Coronary artery (tissue), 2 donors: ENCODE data around the gene CGREF1.

Source experiments
- DNase-seq: peaks from one replicate; pipeline ENCODE4 v3.0.0-alpha.2; 2017; ENCODE audit warnings: low spot score
- H3K27ac ChIP-seq, 2 donors: fragments of 200-600 bp; sonication (generic); one replicate each; pipeline ENCODE4 v1.5.1; 2016 to 2019
- H3K4me3 ChIP-seq: fragments of 200-600 bp; sonication (generic); 2 replicates; pipeline ENCODE4 v1.5.1; 2016; ENCODE audit warnings: mild to moderate bottlenecking, moderate library complexity
- TF ChIP-seq, protein P1 (sequence below): fragments of 200-600 bp; sonication (generic); IDR thresholded peaks from one replicate; pipeline ENCODE4 v1.5.1; 2019; ENCODE audit warnings: antibody characterized with exemption

CGREF1 gene

DNA sequence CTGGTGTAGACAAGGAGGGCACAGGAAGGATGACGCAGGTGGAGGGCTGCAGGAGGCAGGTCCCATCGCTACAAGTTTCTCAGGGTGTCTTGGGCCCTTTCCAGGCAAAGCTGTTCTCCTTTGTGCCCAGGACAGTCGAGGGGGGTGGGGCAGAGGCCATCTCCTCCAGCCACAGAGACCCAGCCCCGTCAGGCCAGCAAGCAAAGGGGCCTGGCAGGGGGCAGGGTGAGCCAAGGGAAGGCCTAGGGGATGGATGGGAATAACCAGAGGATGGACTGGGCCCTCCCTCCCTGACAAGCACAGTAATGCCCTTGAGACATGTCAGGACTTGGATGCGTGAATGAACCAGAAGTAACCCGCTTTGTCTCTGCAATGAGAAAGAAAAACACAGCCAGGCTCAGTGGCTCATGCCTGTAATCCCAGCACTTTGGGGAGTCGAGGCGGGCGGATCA is 36.2 kb upstream of the CGREF1 start:
- DNase-seq = no peak
- TF ChIP-seq, protein P1, sequence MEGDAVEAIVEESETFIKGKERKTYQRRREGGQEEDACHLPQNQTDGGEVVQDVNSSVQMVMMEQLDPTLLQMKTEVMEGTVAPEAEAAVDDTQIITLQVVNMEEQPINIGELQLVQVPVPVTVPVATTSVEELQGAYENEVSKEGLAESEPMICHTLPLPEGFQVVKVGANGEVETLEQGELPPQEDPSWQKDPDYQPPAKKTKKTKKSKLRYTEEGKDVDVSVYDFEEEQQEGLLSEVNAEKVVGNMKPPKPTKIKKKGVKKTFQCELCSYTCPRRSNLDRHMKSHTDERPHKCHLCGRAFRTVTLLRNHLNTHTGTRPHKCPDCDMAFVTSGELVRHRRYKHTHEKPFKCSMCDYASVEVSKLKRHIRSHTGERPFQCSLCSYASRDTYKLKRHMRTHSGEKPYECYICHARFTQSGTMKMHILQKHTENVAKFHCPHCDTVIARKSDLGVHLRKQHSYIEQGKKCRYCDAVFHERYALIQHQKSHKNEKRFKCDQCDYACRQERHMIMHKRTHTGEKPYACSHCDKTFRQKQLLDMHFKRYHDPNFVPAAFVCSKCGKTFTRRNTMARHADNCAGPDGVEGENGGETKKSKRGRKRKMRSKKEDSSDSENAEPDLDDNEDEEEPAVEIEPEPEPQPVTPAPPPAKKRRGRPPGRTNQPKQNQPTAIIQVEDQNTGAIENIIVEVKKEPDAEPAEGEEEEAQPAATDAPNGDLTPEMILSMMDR = no peak
- Histone ChIP-seq H3K4me3 (no peak overlapping the region), H3K27ac (no peak overlapping the region)

DNA sequence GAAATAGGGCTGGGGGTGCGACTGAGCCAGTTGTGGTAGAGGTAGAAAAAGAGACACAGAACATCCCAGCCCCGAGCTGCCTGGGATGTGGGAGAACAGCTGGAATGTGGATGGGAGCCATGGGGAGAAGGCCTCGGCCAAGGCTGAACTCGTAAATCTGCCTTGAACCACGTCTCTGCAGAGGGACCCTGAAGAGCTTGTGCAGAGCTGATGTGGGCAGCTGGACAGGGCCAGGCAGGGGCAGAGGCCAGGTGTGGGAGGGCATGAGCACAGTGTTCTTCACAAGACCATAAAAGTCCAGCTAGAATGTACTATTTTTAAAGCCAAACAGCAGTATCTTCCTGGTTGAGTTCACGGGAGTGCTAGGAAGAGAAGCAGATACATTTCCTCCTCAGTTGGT is 35.6 kb upstream of the CGREF1 start:
- Histone ChIP-seq H3K4me3 (no peak overlapping the region), H3K27ac (no peak overlapping the region)
- TF ChIP-seq, protein P1 = no peak
- DNase-seq = no peak

DNA sequence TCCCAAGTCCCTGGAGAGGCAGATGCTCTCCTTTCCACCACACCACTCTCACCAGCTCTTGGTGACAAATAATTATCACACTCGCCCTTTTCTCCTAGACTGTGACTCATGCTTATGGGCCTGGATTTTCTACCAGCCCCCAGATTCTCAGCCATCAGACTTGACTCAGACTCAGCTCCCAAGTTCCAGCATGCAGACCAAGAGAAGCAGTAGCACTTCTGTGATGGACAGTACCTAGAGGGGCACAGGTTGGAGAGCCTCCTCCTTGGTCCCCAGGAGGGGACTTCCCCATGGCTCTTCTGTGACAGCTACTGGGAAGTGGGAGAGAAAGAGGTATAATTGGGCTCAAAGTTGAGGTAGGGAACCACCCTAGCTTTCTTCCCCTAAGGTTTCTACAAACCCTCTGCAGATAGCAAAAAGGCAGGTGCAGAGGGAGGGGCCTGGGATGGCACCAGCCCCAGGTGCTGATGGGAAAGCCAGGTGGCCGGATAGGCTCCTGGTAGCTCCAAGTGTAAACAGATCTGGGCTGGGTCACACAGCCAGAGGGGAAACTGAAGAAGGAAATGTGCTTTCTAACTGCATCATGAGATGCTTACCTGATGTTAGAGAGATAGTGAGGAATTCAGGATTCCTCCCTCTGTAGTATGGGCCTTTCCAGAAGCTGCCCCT is 34.0 kb upstream of the CGREF1 start:
- no peak overlapping the region for H3K27ac ChIP-seq
- DNase-seq = no peak
- TF ChIP-seq, protein P1 = no peak

DNA sequence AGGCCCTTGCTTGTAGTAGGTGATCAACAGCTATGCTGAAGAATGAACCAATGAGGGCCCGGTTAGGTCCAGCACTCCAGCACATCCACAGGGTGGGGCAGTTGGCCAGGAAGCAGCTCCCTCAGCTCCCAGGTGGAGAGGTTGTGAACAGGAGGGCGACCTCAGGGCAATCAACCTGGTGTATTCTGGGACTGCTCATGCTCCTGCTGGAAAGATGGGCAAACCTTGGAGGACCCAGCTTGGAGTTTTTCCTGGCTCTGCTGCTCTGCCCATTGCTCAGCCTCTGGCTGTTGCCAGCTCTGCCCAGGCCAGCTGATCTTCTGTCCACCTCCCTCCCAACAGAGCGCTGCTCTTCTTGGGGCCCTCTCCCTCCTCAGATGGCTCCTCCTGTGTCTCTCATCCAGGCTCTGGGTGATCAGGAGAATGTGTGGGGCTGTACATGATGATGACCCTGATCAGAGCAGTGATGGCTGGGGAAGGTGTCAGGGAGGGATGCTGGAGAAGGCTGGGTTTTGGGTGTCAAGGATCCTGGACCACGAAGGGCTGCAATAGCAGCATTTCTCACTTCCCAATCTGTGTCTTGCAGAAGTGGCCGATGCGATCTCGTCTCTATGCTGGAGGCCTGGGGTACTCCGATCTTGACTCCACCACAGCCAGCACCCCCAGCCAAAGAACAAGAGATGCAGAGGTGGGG is 33.3 kb upstream of the CGREF1 start:
- no peak overlapping the region for H3K27ac ChIP-seq
- DNase-seq = no peak
- TF ChIP-seq, protein P1 = no peak
- no peak overlapping the region for H3K4me3 ChIP-seq

More for the DNA sequence above, 34.0 kb upstream of the CGREF1 start:
- H3K4me3 ChIP-seq = no peak overlapping the region

DNA sequence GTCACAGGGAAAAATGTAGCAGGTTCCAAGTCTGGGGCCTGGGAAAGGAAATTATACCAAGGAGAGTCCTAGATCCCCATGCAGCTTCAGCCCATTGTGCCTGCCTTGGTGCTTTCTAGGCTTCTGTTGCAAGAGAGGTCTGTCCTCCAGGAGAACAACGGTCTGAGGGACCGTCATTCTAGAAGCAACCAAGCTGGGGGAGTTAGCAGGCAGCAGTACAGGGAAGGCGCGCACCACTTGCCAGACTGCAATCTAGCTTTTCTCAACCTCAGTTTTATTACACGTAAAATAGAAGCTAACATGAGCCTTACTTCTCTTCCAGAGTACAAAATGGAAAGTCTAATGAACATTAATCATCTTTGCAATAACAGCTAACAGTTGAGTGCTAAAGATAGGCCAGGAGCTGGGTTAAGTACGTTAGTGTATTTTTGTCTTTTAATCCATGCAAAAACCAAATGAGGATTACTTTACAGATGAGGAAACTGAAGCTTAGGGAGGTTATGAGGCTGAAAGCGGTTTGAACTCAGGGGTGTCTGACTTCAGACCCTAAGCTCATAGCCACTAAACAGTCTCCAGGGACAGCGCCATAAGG is 31.8 kb upstream of the CGREF1 start:
- Histone ChIP-seq H3K27ac (no peak overlapping the region), H3K4me3 (no peak overlapping the region)
- TF ChIP-seq, protein P1 = no peak
- no peak for DNase-seq

DNA sequence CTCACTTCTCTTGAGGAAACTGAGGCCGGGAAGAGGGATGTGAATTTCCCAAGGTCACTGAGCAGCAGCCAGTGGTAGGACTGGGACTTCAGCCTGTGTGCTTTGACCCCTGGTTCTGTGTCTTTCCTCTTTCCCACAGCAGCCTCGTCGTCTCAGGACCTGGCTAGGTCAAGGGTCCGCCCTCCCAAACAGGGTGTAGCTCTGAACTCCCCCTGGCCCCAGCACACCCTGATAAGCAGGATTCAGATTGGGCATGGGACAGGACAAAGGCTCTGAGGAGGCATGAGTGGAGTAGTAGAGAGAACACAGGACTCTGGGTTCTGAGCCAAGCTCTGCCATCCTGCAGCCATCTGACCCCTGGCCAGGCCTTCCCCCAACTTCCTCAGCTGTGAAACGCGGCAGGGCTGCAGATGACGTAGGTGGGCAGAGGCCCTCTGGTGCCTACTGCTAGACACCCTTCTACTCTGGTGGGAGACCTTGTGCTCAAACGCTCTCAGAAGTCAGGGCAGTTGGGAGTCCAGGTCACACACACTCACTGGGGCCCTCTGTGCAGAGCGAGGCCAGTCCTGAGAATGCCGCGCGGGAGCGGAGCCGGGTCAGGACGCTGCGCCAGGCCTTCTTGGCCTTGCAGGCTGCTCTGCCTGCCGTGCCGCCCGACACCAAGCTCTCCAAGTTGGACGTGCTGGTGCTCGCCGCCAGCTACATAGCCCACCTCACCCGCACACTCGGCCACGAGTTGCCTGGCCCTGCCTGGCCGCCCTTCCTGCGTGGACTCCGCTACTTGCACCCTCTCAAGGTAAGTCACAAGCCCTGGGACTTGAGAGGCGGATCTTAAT is 30.9 kb upstream of the CGREF1 start:
- TF ChIP-seq, protein P1 = no peak
- H3K4me3 ChIP-seq = no peak overlapping the region
- no peak for DNase-seq
- no peak overlapping the region for H3K27ac ChIP-seq
